ENCODE data around the gene GMPPB.

The GMPPB gene

DNA sequence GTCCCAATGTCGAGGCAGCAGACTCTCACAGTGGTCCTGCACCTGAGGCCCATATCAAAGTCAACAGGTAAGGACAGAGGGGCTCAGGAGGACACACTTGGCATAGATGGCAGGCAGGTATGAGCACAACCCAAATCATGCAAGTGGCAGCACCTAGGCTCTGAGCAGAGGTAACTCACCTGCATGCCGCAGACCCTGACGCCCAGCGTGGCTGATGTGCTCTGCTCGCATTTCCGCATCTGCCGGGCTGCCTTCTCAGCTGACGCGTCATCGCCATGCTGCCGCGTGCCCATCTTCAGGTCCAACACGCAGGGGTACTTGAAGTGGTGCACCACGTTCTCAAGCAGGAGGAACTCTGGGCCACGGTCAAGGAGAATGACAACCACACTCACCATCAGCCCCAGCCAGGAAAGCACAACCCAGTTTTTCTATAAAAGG lies 4.2 kb upstream of the GMPPB start:
- DNase-seq = no peak

DNA sequence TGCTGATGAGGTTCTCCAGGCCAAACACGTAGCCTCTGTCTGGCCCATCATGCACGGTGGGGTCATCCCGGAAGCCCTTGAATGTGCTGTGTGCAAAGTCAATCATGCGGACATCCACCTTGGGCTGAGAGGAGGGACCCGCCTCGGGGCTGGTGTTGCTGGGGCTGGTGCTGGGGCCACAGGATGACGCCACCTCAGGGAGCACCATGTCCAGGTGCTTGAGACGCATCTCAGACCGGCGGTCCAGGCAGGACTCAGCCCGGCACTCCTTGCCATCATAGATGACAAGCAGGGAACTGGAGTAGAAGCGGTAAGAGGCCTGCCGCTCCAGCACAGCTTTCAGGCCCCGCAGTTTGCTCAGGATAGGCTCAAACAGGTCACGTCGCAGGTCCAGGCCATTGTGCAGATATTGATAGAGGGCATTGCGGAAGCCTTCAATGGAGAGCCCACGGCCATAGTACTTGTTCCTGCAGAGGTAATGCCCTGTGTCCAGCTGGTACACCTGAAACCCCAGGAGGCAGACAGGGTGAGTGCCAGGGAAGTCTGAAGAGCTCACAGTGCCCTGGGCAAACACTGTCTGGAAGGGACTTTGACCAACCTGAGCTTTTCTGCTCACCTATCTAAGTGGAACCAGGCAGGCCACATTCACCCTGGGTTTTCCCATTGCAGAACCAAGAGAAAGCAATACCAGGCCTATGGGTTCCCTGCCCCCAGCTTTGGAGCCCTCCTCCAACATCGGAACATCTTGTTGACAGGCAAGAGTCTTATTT lies 3.6 kb upstream of the GMPPB start:
- DNase-seq = no peak

DNA sequence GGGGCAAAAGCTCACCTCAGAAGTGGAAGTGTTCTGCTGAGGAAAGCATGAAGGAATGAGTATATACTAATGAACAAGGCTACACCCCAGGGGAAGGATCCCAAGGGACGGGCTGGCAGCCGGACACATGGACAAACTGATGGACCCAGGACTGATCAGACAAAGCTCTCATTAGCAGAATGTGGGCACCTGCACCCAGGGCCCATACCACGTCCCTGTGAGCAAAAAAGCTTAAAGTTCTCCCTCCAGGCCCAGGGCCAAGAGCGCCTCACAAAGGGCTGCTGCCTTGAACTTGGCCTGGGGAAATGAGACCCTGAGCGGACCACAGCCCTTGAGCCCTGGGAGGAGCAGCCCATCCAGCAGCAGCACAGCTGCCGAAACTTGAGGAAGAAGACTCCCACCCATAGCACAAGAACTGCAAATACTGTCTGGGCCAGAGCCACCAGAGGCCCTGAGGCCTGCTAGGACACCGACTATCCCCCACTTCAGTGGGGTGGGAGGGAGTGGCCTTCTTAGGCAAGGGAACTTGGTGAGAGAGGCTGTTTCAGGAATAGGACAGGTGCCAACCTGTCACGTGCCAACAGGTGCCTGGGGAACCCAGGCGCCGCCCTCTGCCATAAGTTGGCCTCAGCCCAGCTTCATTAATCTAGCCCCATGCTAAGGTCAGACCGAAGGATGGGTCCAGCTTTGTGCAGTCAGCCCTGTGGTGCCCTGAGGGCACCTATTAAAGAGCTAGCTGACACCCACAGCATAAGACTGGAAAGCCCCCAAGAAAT lies 2.3 kb upstream of the GMPPB start:
- DNase-seq = no peak

DNA sequence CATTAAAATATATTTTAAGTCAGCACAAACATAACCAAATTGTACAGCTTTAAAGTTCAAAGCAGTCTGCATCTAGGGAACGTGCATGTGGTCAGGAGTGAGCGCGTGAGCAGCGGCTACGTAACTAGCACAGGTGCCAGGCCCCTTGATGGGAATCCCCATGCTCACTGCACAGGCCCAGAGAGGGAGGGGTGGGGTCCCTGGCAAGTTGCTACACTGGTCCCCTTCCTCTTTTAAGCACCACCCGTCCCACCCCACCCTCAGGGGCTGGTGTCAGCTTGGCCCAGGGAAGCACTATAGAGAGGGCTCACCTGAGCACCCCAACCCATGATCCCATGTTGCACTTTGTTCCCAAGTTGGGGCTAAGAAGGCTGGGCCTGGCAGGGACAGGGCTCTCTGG lies 835 bp upstream of the GMPPB start:
- DNase-seq = no peak

DNA sequence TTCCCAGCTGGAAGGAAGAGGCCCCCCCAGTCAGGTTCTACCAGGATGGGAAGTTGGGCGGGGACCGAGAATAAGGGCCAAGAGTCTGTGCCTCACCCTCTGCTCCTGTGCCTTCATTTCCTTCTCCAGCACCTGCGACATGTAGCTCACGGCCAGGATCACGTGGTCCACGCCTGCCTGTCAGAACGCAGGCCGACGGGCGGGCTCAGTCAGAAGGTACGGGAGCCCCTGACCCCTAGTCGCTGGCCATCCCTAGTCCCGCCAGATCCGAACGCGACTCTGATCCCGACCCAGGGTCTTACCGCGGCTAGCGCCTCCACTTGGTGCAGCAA lies 489 bp downstream of the GMPPB start:
- DNase-seq = peak; percentile 79

- no peak for DNase-seq
Observed at GRCh38 chr3:49722896-49723295, 855 bp downstream of the GMPPB start.

GRCh38 chr3:49721896-49722781 lies 1.6 kb downstream of the GMPPB start:
- DNase-seq = no peak

DNA sequence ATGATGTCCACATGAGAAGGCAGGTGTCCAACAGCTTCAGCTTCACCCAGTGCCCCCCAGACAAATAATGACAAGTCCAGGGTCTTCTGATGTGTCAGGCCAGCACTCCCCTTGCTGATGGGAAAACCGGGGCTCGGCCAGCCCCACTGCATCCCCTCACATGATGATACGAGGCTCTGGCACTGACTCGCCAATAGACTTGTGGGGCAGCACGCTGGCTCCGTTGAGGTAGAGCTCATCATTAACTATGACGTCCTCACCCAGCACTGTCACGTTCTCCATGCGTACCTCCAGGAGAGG lies 2.2 kb downstream of the GMPPB start:
- DNase-seq = no peak

DNA sequence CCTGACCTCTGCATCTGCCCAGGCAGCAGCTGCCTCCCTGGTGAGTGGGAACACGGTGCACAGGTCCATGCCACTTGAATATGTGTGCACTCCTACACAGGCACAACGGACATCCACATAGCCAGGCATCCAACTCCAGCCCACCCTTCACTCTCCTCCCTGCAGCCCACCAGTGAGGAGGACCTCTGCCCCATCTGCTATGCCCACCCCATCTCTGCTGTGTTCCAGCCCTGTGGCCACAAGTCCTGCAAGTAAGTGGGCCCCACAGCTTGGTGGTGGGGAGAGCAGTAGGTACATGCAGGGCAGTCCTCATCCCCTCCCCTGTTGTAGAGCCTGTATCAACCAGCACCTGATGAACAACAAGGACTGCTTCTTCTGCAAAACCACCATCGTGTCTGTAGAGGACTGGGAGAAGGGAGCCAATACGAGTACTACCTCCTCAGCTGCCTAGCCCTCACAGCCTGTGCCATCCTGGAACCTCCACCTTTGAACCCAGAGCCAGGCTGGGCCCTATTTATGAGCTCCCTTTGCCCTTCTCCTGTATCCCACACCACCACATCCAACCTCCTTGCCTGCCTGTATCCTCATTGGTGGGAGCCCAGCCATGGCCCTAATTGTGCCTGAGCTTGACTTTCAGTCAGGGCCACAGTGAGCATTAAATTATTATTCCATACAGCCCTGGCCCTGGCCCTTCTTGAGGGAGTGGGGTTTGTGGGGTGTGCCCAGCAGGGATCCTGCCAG lies 2.7 kb downstream of the GMPPB start:
- no peak for DNase-seq

DNA sequence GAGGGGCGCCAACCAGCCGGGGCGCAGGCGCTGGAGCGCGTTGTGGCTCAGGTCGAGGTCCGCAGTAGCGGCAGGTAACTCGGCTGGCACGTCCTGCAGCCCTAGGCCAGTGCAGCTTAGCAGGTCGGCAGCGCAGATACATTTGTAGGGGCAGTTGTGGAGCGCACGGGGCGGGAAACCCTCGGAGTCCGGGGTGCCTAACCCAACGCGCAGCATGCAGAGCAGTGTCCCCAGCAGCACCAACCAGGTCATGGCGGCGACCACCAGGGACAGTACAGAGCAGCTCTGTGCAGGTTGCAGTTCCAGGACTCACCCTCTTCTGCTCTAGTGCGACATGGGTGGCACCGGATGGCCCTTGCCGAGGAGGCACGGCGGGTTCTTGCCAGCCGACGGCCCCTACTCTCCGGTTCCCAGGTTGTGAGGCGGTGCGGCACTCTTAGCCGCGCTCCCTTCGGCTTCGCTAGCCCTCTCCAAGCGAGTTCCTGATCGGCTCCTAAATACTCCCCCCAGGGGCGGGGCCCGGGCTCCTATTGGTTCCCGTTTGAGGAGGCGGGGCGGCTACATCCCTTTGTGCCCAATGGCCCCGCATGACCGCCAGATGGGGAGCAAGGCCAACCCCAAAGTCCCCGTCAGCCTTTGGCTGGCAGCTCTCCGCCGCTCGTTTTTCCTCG lies 4.4 kb downstream of the GMPPB start, which contains the start of gene AMIGO3:
AMIGO3 (minus strand) TSS at position 471 of the 671 bp plus-strand sequence; CDS start at position 252, 219 bp downstream.
- DNase-seq = peak; percentile 97

- DNase-seq = no peak
Observed at GRCh38 chr3:49718858-49719213, 4.9 kb downstream of the GMPPB start.

DNA sequence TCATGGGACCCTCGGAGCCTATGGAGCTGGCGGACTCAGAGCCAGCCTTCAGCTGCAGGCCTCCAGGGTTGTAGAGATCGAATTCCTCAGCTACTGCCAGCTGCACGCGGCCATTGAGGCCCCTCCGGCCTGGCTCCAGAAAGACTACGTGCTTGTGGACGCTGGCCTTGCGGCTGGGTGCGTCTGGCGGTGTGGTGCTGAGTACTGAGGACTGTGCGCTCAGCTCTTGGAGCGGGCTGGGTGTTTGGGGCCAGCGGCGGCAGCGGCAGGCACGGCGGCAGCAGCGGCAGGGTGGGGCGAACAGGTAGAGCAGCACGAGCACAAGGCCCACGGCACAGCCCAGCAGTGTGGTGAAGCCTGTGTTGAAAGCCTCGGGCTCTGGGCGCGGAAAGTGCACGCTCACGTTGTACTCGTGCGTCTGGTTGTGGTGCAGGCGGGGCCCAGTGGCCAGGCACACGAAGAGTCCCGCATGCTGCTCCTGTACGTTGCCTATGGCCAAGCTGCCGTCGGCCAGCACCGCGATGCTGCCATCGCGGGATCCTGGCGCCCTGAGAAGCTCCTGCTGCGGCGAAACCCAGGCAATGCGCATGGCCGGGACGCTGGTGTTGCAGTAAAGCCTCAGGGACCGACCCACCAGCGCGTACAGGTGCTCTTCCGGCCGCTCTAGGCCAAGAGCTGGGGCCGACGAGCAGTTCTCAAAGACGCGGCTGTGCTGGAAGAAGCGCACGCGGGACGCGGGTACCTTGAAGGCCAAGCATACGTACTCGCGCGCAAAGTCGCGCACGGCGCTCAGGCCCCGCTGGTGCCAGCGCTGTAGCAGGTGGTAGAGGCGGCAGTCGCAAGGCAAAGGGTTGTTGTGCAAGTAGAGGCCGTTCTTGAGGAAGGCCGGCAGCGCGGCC lies 5.5 kb downstream of the GMPPB start:
- DNase-seq = no peak

- DNase-seq = peak; percentile 56
Observed at GRCh38 chr3:49717211-49717958, 6.4 kb downstream of the GMPPB start.

DNA sequence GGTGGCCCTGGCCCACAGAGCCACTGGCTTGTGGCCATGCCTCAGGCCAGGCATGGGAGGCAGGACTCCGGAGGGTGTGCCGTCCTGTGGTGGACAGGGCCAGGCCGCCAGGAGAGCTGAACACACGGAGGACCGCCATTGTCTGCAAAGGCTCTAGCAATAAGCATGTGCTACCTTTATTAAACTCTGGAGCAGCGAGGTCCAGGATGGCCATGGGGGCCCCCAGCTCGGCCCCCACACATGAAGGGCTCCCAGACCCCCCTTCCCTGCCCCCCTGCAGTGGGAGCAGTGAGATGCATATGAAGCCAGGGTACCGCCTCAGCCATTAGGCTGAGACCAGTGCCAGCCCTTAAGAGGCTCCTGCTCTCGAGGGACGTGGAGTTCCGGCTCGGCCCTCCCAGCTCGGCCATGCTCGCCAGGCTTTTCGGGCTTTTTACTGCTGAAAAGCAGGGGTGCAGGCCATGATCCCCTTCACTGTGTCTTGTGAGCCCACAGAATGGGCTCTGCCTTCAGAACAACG lies 7.0 kb downstream of the GMPPB start:
- DNase-seq = no peak

DNA sequence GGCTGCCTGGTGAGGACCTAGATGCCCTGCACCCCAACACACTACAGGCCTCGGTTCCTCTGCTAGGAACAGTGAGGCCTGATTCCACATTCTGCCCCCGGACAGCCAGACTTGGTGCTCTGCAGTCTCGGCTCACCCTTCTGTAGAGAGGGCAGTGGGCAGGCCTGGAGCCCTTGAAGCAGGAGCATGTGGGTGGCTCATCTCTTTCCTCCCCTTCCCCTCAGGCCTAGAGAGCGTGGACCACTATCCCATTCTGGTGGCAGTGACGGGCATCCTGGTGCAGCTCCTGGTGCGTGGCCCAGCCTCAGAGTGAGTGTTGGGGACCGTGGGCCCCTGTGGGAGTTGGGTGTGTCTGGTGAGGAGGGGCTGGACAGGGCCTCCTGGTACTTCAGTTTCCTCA lies 7.6 kb downstream of the GMPPB start:
- no peak for DNase-seq

DNA sequence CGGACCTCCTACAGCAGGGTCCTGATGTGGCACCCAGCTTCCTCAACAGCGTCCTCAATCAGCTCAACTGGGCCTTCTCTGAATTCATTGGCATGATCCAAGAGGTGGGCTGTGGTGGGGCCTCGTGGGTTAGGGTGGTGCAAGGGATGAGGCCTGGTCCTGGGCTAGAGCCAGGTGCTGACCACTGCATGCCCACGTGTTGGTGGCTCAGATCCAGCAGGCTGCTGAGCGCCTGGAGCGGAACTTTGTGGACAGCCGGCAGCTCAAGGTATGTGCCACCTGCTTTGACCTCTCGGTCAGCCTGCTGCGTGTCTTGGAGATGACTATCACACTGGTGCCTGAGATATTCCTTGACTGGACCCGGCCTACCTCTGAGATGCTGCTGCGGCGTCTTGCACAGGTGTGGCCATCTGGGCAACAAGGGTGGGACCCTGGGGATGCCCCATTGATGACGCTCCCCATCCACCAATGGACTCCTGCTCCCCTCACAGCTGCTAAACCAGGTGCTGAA lies 8.1 kb downstream of the GMPPB start:
- no peak for DNase-seq

- DNase-seq = no peak
Observed at GRCh38 chr3:49714728-49715550, 8.8 kb downstream of the GMPPB start.

GRCh38 chr3:49713336-49714105 lies 10.2 kb downstream of the GMPPB start:
- no peak for DNase-seq
